Endothelial cell of umbilical vein (primary cell): ENCODE measurements around the gene EXOSC2. TPM values are rescaled to one million over a fixed set of nuclear protein-coding genes. Genes with fewer than 3 reads are reported as not detected.

ENCODE experiments used
- BruUV-seq: library from RNA; stranded (reverse); fragments of 400-500 nt; replicated peaks from 2 replicates; lab custom pipeline; 2021; lab: Mats Ljungman, UMichigan
- CTCF ChIA-PET: fragments of 300-600, 350-600 bp; sonication (Branson Sonifier 250); formaldehyde crosslinking; loops from one replicate; lab custom pipeline; 2021; ENCODE audit warnings: antibody characterized with exemption, inconsistent platforms; lab: Charles Lee
- POLR2A ChIA-PET: fragments of 300-600, 350-600 bp; sonication (Branson Sonifier 250); formaldehyde crosslinking; loops from one replicate; lab custom pipeline; 2021; ENCODE audit warnings: antibody characterized with exemption, inconsistent platforms; lab: Charles Lee
- DNase-seq: peaks from one replicate; pipeline ENCODE4 v3.0.0-alpha.2; 2011; ENCODE audit warnings: low read depth, low spot score
- FAIRE-seq: peaks from 2 replicates; lab custom pipeline; 2011; peaks lifted over from hg19 to GRCh38; lab: Jason Lieb, UNC
- H2AFZ ChIP-seq: 2 replicates; pipeline ENCODE4 v1.6.0; 2012; ENCODE audit warnings: low read depth, low read length, control low read depth, inconsistent platforms
- H3K27ac ChIP-seq: 2 replicates; pipeline ENCODE4 v1.5.1; 2011; ENCODE audit warnings: low read depth, mild to moderate bottlenecking, control low read depth, low read length, moderate library complexity; ENCODE audit not compliant: insufficient read depth
- H3K27me3 ChIP-seq, 2 experiments: 2 replicates each; pipeline versions ENCODE4 v1.6.0 to v1.6.1; 2011; ENCODE audit warnings: low read length in 2 of 2, mixed read lengths in 1 of 2; ENCODE audit not compliant: control insufficient read depth in 2 of 2, insufficient read depth in 2 of 2
- H3K36me3 ChIP-seq, 2 experiments: 2 replicates in 1 of 2; 3 replicates in 1 of 2; pipeline ENCODE4 v1.5.1; 2011; ENCODE audit warnings: low read length in 2 of 2, mild to moderate bottlenecking in 1 of 2, moderate library complexity in 1 of 2; ENCODE audit not compliant: control insufficient read depth in 2 of 2, insufficient read depth in 2 of 2; ENCODE audit errors: extremely low read depth in 1 of 2
- H3K4me1 ChIP-seq: 3 replicates; pipeline ENCODE4 v1.5.1; 2011; ENCODE audit warnings: mild to moderate bottlenecking, low read length; ENCODE audit not compliant: control insufficient read depth, insufficient read depth; ENCODE audit errors: extremely low read depth
- H3K4me2 ChIP-seq: 2 replicates; pipeline ENCODE4 v1.6.1; 2011; ENCODE audit warnings: low read length, control low read depth, mixed read lengths; ENCODE audit not compliant: insufficient read depth
- H3K4me3 ChIP-seq, 3 experiments: fragments of 200-600 bp in 1 of 3; sonication (generic), shearing (Covaris generic) in 1 of 3; replicated peaks in 1 of 3; 2 replicates each; pipeline ENCODE4 v1.5.1; 2011 to 2016; ENCODE audit warnings: control low read depth in 3 of 3, low read length in 3 of 3, mild to moderate bottlenecking in 2 of 3, inconsistent platforms in 1 of 3, low read depth in 1 of 3, moderate library complexity in 1 of 3; ENCODE audit not compliant: insufficient read depth in 1 of 3
- H3K79me2 ChIP-seq: 2 replicates; pipeline ENCODE4 v1.6.0; 2012; ENCODE audit warnings: low read length, inconsistent platforms; ENCODE audit not compliant: control insufficient read depth, insufficient read depth
- H3K9ac ChIP-seq: replicated peaks from 2 replicates; pipeline ENCODE3; 2011; ENCODE audit warnings: low read length, control low read depth; ENCODE audit not compliant: insufficient read depth; ENCODE audit errors: extremely low read depth
- H3K9me1 ChIP-seq: replicated peaks from 3 replicates; pipeline ENCODE4 v1.6.0; 2011; ENCODE audit warnings: mild to moderate bottlenecking, low read length; ENCODE audit not compliant: control insufficient read depth, insufficient read depth; ENCODE audit errors: extremely low read depth
- H3K9me3 ChIP-seq: replicated peaks from 2 replicates; pipeline ENCODE4 v1.5.1; 2012; ENCODE audit warnings: low read length, inconsistent platforms; ENCODE audit not compliant: control insufficient read depth, insufficient read depth
- H4K20me1 ChIP-seq: replicated peaks from 2 replicates; pipeline ENCODE3; 2011; ENCODE audit warnings: mild to moderate bottlenecking, low read length; ENCODE audit not compliant: control insufficient read depth, insufficient read depth; ENCODE audit errors: extremely low read depth
- EZH2 ChIP-seq: IDR thresholded peaks from 2 replicates; pipeline ENCODE4 v1.6.1; 2012; ENCODE audit warnings: borderline replicate concordance, low read depth, mild to moderate bottlenecking, moderate library complexity, low read length, inconsistent platforms; ENCODE audit not compliant: severe bottlenecking
- FOS ChIP-seq: IDR thresholded peaks from 2 replicates; pipeline ENCODE4 v1.6.1; 2011; ENCODE audit warnings: mild to moderate bottlenecking, low read length, moderate library complexity, borderline replicate concordance; ENCODE audit not compliant: insufficient read depth
- GATA2 ChIP-seq: IDR thresholded peaks from 2 replicates; pipeline ENCODE4 v1.7.0; 2011; ENCODE audit warnings: low read depth, mild to moderate bottlenecking, moderate library complexity, mixed read lengths, low read length; ENCODE audit not compliant: insufficient read length, insufficient read depth
- JUN ChIP-seq: IDR thresholded peaks from 2 replicates; pipeline ENCODE4 v1.6.1; 2011; ENCODE audit warnings: borderline replicate concordance, low read depth; ENCODE audit not compliant: insufficient read length, insufficient read depth
- MYC ChIP-seq: IDR thresholded peaks from one replicate; pipeline ENCODE4 v1.6.1; 2011; ENCODE audit warnings: mild to moderate bottlenecking, low read depth, low read length
- POLR2A ChIP-seq: IDR thresholded peaks from 2 replicates; pipeline ENCODE4 v1.6.1; 2012; ENCODE audit warnings: low read depth, mild to moderate bottlenecking, control low read depth, low read length
- POLR2AphosphoS5 ChIP-seq: IDR thresholded peaks from 2 replicates; pipeline ENCODE4 v1.6.1; 2012; ENCODE audit warnings: low read depth, mild to moderate bottlenecking, control low read depth, low read length, moderate library complexity; ENCODE audit not compliant: insufficient read depth
- dilution Hi-C: fragments of 300-500 bp; cut with MboI; formaldehyde crosslinking; loops from one replicate; pipeline ENCODE4 v1.15.0; 2019; ENCODE audit warnings: low sequenced_read_pairs; ENCODE audit not compliant: extremely low pct_ligation_motif_present
- intact Hi-C: fragments of 100-400 bp; cut with micrococcal nuclease; formaldehyde crosslinking; loops from one replicate; pipeline ENCODE4 v1.10.0; 2022
- polyA plus RNA-seq, 4 experiments: library from polyadenylated mRNA; depleted of rRNA in 3 of 4; stranded (reverse) in 3 of 4; unstranded in 1 of 4; fragments of >200 nt; gene quantifications; 2 replicates each; pipeline versions ENCODE4 v1.2.1 to v1.2.3, GENCODE V29; 2011 to 2012; ENCODE audit warnings: missing spikeins in 1 of 4
- total RNA-seq: library from RNA; stranded (reverse); gene quantifications from 2 replicates; pipeline ENCODE4 v1.2.3, GENCODE V29; 2021
- TF ChIP-seq, protein P1 (sequence below): IDR thresholded peaks from 2 replicates; pipeline ENCODE4 v1.6.1; 2011; ENCODE audit not compliant: insufficient read depth, insufficient read length

The EXOSC2 gene
- total and polyA plus RNA-seq, 2 donors (not counting 3 experiments of a cell fraction or from before 2014, with no cell fraction given) = 25.5 to 44.4 TPM

GRCh38 chr9:130713286-130713960 lies 19.8 kb downstream of the EXOSC2 start:
- BruUV-seq = TSS peak; percentile 32
- CTCF ChIA-PET = interaction anchor here (0.9 to 3.2 kb wide), 7 partner anchors 14 to 333 kb away, joined by 3 to 19 read pairs (median 5); partner anchors contain the start of gene EXOSC2
- H3K4me3 ChIP-seq = peak overlapping the region; percentile 78 to 97 (median 81)
- peaks cover 48% of the 10 kb centered on the region for H3K79me2 ChIP-seq
- H3K9ac ChIP-seq = peak overlapping the region; percentile 83
- TF ChIP-seq POLR2A (no peak), MYC (no peak), JUN (no peak), POLR2AphosphoS5 (no peak), FOS (peak; percentile 6), EZH2 (no peak), GATA2 (peak; percentile 61)
- TF ChIP-seq, protein P1, sequence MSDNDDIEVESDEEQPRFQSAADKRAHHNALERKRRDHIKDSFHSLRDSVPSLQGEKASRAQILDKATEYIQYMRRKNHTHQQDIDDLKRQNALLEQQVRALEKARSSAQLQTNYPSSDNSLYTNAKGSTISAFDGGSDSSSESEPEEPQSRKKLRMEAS = no peak
- DNase-seq (peak; percentile 54), FAIRE-seq (peak; percentile 77)
- peak overlapping the region; percentile 99 for H3K4me2 ChIP-seq
- peak overlapping the region; percentile 81 for H3K27ac ChIP-seq
- dilution Hi-C loops (no loop called here), intact Hi-C loops (loop anchor here (2.0 to 5.0 kb wide), 2 partner anchors 33 to 334 kb away; no protein-coding TSS in a partner anchor)
- H3K9me3 ChIP-seq = no peaks in the 10 kb centered on the region
- H2AFZ ChIP-seq = peak overlapping the region; percentile 61
- no peaks in the 10 kb centered on the region for H4K20me1 ChIP-seq
- H3K36me3 ChIP-seq = no peaks in the 10 kb centered on the region
- no peaks in the 10 kb centered on the region for H3K9me1 ChIP-seq
- POLR2A ChIA-PET = no interaction called here
- no peaks in the 10 kb centered on the region for H3K27me3 ChIP-seq
- H3K4me1 ChIP-seq = peaks cover 12% of the 10 kb centered on the region
